GM18873 (cell line): ENCODE results near the gene SKI.

Experiments
- ATAC-seq: cut with Tn5 transposase; IDR thresholded peaks from one replicate; pipeline ENCODE4 v1.9.1; 2021; ENCODE audit warnings: mild to moderate bottlenecking, moderate library complexity, moderate number of reproducible peaks; ENCODE audit not compliant: unreplicated experiment, low FRiP score

SKI gene

DNA sequence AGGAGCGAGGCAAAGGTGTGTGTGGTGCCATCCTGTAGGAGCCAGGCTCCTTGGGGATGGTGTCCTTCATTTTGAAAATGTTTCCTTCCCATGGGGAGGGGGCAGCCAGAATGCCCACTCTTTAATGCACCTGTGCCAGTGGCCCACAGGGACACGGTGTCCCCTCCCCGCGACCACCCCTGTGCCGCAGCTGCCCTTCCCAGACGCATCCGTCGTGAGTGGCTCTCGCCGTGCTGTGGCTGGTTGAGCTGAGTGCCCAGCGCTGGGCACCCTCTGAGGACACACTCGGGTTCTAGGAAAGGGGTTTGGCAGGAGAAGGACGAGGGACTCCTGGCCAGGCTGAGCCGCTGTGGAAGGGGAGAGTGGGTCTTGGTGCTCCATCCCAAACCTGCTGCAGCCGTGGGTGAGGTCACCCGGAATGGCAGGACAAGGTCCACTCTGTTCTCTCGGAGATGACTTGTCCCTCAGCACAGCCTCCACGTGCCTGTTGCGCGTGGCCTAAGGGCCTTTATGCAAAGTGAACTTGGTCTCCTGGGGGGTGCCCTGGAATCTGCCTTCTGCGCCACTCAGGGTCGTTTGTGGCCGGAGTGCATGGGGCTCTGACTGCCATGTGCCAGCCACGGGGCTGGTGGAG is 74.3 kb downstream of the SKI start:
- no peak for ATAC-seq

- no peak for ATAC-seq
Measured at GRCh38 chr1:2303016-2303775, 75.1 kb downstream of the SKI start.

DNA sequence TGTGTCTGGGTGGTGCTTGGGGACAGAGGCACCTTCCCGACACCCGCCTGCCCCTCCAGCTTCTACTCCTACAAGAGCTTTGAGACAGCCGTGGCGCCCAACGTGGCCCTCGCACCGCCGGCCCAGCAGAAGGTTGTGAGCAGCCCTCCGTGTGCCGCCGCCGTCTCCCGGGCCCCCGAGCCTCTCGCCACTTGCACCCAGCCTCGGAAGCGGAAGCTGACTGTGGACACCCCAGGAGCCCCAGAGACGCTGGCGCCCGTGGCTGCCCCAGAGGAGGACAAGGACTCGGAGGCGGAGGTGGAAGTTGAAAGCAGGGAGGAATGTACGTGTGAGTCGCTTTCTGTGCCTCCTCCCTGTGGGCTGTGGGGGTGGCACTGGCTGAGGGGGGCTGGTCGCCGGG is 75.7 kb downstream of the SKI start:
- ATAC-seq, result no peak

DNA sequence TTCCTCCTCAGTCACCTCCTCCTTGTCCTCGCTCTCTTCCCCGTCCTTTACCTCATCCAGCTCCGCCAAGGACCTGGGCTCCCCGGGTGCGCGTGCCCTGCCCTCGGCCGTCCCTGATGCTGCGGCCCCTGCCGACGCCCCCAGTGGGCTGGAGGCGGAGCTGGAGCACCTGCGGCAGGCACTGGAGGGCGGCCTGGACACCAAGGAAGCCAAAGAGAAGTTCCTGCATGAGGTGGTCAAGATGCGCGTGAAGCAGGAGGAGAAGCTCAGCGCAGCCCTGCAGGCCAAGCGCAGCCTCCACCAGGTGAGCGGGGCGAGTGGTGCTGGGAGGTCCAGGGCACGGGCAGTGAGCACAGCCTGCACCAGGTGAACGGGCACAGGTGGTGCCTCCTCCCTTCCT is 76.2 kb downstream of the SKI start:
- ATAC-seq, result no peak

- ATAC-seq, result no peak
Measured at GRCh38 chr1:2304921-2305681, 77.0 kb downstream of the SKI start.

GRCh38 chr1:2306151-2306978 is 78.2 kb downstream of the SKI start:
- ATAC-seq, result no peak

GRCh38 chr1:2307064-2307605 is 79.0 kb downstream of the SKI start:
- ATAC-seq, result no peak

DNA sequence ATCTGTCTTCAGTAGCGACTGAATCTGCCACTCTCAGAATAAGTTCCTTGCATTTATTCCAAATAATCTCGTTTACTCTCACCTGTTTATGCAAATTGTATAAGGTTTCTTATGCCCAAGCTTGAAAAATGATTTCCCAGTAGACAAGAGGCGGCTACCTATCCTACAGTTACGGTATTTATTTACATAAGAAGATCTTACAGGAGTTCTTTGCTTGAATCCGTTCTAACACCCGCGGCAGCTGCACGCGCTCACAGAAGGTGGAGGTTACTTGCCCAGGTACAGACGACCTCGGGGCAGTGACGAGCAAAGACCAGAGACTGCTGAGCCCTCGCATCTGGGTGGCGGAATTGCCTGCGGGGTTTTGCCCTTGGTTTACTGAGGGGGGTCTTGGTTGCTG is 79.9 kb downstream of the SKI start:
- no peak for ATAC-seq

DNA sequence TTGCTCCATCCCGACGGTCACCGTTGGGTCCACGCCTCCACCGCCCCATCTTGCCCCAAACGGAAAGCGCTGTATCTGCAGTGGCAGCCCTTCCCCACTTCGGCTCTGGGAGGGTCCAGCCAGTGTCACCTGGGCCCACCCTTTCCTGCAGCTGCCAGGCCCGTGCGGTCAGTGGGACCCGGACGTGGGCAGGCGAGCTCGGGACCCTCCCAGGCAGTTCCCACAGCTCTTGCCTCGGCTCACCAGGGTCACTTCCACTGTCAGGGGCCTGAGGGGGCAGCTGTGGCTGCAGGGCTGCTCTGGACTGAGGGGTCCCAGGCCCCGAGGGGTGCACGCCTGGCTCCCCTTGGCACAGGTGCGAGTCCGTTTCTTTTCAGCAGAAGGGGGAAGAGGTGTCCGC is 80.7 kb downstream of the SKI start:
- no peak for ATAC-seq

DNA sequence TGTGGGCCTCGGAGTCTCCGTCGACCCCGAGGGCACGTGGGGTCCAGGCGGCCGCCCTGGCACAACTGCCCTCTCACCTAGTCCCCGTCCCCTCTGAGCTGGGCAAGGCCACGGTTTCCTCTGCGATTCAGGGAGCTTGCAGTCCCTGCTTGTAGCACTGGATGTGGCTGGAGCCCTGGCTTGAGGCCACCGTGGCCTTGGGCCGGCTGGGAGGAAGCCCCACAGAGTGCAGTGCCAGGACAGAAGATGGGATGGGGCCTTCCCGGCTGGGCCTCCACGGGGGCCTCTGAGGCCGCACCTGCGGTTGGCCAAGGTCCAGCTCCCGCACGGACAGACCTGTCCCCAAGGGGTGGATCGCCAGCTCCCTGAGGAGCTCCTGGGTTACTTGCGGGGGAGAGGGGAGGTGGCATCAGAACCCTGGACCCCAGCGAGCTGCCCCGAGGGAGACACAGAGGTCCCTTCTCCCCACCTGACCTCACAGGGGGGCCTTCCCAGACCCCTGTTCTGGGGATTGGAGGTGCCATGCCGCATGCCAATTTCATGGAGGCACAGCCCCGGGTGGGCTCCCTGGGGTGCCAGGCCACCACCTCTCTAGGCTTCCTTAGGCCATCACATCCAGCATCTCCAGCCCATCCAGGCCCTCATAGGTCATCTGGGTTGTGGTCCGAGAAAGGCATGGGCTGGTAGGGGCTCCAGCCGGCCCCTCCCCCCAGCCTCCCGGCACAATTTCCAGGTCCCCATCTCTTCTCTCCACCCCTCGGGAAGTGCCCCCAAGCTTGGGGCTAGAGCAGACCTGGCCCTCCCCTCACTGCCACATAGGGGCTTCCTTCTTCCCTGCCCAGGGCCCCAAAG is 82.4 kb downstream of the SKI start:
- no peak for ATAC-seq

DNA sequence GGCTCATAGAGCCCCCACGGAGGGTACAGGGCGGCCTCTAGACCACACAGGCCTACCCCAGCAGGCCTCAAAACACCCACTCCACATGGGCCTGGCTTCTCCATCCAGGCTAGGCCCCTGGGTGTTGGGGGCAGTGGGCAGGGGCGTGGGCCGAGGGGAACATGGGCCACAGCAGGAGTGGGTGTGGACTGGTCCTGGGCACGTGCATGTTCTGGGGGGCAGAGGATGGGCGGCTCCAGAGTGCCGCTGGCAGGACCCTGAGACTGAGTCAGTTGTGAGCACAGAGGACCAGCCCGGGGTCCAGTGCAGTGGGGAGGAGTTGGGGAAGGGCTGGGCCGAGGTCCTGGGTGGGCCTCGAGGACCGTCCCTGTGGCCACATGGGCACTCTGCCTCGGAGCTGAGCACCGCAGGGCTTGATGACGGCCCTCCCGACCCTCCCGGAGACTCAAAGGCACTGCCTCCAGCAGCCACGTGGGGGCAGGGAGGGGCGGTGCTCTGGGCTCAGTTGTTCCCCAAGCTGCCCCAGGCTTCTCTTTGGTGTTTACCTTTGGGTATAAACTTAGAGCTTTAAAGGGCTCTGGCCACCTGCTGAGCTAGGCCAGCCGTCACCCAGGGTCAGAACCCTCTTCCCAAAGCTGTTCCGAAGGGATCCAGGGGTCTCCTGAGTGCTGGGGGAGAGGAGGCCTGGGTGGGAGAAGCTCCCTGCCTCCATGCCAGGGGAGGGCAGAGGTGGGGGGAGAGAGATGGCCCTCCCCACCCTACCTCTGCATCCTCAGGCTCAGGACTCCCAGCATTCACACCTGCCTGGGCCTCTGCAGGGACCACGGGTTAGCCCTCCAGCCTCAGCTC is 83.3 kb downstream of the SKI start:
- ATAC-seq, result no peak

DNA sequence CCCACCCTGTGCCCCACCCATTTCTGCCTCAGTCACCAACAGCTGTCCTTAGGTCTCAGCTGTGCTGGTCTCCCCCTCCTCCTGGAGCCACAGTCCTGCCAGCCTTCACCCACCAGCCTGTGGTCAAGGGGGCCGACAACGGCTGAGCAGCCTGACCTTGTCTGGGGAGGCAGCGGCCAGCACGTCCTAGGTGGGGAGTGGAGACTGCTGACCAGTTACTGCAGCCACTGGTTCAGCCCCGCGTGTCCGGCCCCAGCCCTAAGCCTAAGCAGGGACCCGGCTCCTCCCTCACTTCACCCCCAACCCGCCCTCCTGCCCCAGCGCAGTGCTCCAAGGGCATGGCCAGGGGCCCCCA is 84.0 kb downstream of the SKI start:
- ATAC-seq, result no peak

GRCh38 chr1:2312515-2313301 is 84.6 kb downstream of the SKI start:
- ATAC-seq, result no peak

DNA sequence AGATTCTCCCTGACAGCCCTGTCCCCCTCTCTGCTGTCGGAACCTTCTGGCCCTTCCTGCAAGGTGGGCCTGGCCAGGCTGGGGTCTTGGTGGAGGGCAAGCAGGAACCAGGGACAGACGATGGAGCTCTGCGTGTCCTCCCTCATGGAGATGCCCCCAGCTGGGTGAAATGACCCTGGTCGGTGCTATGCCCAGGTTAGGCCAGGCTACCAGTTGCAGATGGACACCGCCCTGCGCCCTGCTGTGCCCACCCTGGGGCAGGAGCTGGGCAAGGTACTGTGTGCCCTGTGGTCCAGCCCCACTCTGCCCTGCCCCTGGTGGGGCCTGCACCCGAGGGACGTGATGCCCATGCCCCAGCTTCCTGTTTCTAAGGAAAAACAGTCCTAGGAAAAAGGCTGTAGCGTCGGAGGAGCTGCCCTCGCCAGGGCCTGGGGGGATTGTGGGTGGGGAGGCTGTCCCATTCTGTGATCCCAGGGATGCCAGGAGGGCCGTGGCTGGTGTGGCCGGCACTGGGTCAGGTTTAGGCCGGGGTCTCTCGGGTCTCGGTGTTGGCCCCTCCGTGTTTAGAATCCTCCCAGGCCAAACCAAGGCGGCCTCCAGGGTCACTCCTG is 85.6 kb downstream of the SKI start:
- ATAC-seq, result no peak

DNA sequence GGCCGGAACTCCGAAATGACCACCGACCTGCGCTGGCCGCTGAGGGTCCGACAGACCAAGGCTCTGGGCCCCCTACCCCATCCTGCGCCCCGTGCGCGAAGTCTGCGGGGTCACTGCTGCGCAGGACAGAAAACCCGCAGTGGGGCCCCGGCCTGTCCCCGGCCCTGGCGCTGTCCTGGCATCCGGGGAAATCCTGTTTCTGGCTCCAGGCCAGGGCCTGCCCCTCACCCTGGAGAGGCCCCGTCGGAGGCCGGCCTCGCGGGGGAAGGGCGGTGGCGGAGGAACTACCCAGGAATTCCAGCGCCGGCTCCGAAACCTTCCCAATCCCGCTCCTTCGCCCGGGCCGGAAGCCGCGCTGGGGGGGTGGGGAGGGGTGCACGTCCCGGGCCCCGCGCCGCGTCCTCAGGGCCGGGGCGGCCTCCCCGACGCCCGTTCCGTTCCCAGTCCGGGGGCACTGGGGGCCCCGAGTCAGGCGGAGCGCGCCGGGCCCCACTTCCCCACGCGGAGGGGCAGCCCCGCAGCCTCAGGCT is 86.2 kb downstream of the SKI start:
- no peak for ATAC-seq

GRCh38 chr1:2314803-2315673 is 86.9 kb downstream of the SKI start:
- ATAC-seq, result no peak
